NCI-H2227 (cell line): ENCODE measurements around the gene SLC25A12.
"Not testable (repeated sequence)": the region's sequence is repeated elsewhere in the genome, so short reads cannot be mapped to it uniquely, and the experiment has no call there.

Experiments
- DNase-seq: peaks from one replicate; lab custom pipeline; 2025; ENCODE audit not compliant: unreplicated experiment; lab: John Stamatoyannopoulos, UW

The SLC25A12 gene

DNA sequence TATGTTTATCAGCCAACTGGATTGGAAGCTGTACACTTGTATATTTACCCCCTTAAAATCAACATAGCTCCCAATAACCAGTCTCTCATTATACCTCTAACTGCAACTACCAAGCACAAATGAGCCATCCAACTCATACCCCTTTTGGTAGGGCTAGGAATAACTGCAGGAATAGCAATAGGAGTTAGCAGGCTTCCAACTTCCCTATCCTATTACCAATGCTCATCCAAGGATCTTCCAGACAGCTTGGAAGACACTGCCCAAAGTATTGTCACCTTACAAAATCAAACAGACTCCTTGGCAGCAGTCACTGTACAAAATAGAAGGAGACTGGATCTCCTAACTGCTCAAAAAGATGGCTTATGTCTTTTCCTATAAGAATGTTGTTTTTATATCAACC, 61.6 kb downstream of the SLC25A12 start:
- no peak for DNase-seq

DNA sequence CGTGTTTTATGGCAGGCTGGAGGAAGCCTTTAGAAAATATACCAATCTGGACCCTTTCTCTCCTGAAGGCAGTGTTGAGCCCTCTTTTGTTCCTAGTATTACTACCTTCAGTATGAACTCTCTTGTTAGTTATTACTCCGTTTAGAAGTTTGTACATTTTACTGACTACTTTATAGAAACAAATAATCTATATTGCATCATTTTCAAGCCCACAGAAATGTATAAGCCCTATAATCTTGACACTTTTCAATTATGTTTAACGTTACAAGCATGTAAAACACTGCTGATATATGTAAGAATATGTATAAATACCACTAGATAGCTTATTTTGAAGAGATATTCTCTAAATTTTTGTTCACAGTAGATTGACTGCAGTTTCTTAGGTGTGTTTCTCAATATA, 64.0 kb downstream of the SLC25A12 start:
- no peak for DNase-seq

DNA sequence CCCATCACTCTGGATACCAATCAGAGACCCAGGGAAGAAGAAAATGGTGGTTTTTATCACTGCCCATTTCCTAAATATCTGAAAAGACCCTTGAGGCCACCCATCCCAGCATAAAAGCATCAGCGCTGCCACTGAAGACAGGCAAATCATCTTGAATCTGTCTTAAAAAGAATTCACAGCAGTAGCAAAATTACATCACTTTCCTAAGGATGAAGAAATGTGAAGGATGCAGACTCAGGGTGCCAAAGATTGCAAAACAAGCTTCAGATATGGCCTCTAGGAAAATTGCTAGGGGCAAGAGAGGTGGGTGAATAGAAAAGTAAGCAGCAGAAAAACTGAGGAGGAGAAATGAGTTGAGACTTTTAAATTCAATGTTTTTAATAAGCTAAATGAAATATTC, 70.0 kb downstream of the SLC25A12 start:
- no peak for DNase-seq

DNA sequence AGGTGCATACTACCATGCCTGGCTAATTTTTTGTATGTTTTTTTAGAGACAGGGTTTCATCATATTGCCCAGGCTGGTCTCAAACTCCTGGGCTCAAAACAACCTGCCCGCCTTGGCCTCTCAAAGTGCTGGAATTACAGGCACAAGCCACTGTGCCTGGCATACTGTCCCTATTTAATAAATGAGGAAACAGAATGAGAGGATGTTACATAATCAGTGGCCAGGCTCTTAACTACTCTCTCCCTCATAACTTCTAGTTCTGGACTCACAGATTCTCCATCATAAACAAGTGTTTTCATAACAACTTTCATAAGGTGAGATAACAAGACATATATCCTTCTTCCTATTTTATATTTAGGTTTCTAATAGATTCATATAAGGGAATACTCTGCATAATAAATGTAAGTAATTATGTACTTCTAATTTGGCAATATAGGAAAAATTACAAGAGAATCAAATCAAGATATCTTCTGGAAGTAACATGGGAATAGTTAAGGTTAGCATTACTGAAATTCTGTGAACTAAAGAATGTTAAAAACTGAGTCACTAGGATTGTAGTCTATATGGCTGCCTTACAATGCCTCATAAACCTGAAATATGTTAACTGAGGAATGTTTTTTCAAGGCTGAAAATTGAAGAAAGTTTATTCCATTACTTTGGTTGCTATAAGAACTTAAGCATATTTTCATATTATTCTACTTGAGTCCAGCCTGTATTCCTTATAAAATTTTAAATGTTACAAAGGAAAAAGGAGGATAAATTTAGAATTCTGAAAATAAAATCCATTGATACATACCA, 71.3 kb downstream of the SLC25A12 start:
- no peak for DNase-seq

DNA sequence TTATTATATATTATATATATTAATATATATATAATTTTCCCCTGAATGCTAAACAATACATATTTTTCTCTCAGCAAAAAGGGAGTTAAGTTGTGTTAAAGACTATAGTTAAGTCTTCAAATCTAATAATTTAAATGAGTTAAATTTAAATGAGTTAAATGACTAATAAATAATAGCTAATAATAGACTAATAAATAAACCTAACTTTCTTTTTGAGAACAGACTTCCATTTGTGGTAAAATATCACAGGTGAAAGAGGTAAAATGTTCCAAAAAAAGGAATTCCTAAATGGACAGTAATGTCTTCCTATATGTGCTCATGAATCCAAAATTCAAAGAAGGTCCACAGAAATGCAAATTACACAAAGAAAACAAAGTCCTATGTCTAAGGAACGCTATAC, 74.6 kb downstream of the SLC25A12 start:
- DNase-seq, result no peak

DNA sequence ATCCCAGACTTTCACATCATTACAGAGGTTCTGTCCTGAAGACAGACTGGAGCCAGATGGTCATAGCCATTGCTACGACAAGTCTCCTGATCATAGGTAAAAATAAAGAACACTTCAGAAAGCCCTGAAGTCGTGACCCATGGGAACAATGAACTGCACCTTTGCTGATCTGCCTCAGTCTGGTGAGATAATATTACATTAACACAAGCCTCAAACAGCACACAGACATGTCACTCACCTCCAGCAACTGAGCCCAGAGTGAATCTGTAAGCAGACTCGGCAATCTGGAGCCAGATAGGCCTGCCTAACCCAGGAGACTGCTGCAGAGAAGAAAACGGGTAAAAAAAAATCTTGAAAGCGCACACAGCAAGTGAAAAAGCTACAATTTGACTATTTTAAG, 79.2 kb downstream of the SLC25A12 start:
- DNase-seq, result peak; percentile 70

DNA sequence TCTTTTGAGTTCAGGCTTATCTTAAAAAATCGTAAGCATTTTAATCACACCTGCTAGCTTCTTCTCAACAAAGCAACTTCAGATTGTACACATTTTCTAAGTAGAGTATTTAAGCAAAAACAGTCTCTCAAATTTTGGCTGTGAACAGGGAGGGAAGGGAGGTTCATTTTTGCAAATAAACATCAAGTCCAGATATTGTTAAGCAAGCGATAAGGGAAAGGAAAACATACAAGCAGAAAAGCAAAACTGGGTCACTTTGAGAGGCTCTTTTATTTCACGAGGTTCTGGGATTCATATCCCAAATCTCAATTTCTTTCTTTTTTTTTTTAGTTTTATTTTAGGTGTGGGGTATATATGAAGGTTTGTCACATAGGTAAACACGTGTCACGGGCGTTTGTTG, 79.9 kb downstream of the SLC25A12 start:
- DNase-seq, result no peak

DNA sequence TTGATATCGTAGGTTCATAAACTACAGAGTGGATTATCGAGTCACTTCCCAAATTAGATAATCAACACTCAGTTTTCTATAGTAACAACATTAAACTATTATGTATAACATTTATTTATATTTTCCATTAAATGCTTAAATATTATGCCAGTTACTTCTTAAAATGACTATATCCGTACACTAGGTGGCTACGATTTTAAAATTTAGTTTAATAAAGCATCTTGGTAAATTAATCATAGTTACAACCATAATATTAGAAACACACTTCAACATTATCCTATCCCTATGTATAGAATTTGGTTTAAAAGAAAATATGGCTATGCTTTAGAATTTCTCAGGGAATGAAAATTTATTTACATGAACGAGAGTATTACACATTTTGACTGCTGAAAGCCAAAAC, 80.3 kb downstream of the SLC25A12 start:
- no peak for DNase-seq

DNA sequence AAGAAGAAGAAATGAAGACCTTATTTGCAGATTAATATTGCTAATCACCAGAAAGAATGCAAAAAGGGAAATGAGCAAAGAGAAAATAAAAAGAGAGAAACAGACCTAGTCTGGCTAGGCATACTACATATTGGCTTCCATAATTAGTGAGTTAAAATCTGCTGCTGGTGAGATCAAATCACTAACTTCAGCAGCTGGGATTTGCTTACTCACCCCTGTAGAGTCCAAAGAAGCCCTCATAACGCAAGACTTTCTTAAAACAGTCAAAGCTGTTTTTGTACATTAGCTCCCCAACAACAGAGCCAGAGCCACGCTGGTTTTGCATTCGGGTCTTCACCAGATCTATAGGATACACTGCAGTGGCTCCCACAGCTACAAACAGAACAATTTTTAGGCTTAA, 80.9 kb downstream of the SLC25A12 start:
- no peak for DNase-seq

DNA sequence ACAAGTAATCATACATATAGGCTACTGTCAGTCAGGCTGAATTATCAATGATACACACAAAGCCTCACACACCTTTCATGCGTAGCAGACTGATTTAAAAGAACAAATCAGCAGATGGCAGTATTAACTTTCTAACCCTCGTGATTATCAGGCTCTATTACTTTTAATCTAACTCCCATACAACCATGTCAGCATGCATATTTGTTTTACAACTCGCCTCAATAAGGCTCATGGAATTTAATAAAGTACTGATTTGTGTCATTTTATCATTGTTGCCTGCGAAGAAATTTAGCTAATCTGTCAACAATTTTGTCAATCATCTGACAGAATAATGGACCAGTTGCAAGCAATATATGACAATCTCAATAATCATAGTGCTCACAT, 82.8 kb downstream of the SLC25A12 start:
- DNase-seq, result peak; percentile 57

DNA sequence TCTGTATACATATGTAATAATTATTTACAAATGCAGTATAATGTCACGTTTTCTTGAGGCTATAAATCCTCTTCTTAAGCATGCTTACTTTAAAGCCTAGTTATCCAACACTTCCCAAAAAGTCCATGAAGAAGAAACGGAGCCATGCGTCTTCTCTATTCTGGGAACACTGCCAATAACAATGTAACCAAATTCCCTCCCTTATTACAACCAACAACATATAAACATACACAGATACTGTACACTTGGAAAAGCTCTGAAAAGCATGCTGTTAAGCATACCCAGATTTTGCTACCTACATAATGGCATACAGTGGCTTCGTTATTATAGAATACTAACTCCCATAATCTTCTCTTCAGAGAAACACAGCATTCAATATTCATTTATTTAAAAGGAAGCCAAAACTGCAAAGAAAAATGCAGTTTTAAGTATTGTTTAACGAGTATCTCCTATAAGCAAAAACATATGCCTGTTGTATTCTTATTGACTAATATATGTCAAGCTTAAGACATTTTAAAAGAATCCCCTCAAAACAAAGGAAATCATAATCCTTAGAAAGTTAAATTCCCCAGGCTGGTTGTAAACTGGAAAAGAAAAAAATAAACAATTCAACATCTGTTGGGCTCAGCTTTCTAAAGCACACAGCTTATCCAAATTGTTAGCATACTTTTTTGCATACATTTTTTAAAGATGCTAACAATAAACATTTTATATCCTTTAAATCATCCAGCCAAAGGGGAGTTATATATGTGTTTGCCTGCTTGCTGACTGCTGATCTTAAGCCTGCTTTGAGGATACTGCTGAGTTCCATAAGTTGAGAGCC, 83.4 kb downstream of the SLC25A12 start:
- peak; percentile 47 for DNase-seq

DNA sequence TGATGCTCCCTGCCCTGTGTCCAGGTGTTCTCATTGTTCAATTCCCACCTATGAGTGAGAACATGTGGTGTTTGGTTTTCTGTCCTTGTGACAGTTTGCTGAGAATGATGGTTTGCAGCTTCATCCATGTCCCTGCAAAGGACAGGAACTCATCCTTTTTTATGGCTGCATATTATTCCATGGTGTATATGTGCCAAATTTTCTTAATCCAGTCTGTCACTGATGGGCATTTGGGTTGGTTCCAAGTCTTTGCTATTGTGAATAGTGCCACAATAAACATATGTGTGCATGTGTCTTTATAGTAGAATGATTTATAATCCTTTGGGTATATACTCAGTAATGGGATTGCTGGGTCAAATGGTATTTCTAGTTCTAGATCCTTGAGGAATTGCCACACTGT, 85.2 kb downstream of the SLC25A12 start:
- not testable (repeated sequence) for DNase-seq

DNA sequence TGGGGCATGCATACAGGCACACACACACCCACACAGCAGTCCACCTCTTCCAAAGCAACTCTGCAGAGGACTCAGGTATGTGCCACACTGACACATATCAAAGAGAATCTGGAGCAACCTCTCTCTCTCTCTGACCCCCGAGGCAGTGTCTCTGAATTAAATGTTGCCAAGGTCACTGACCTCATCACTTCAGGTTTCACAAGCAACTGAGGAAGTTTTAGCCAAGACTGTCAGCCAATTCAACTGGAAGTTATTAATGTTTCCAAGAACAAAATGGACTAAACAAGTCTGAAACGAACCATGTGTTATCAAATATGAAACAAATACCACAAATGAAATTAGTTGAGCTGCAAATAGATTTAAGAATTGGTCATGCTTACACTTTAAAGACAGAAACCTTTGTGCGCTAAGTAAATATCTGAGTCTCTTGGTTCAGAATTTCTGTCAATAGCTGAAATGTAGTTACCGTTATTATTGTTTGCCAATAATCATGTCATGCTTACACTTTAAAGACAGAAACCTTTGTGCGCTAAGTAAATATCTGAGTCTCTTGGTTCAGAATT, 86.1 kb downstream of the SLC25A12 start:
- DNase-seq, result no peak

DNA sequence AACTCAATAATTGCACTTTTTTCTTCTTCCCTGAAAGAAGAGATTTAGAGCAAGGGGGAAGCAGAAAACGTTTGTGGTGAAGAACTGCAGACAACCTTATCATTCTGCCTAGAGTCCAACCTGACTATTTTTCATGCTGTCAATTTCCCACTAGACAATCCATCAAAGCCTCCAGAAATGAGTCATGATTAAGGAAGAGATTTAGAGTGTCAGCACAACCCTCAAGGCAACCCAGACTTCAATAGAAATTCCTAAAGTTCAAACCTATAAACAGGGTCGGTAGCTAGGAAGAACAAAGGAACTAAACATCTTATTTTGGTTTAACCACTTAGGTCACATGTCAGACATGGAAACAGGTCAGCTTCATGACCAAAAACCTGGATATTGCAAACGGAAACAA, 86.9 kb downstream of the SLC25A12 start:
- no peak for DNase-seq

DNA sequence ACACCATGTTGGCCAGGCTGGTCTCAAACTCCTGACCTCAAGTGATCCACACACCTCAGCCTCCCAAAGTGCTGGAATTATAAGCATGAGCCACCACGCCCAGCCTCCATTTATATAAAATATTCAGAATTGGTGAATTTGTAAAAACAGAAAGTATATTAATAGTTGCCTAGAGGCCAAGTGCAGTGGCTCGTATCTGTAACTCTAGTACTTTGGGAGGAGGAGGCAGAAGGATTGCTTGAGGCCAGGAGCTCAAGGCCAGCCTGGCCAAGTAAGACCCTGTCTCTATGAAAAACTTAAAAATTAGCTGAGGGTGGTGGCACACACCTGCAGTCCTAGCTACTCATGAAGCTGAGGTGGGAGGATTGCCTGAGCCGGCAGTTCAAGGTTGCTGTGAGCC, 89.6 kb downstream of the SLC25A12 start:
- DNase-seq, result no peak

DNA sequence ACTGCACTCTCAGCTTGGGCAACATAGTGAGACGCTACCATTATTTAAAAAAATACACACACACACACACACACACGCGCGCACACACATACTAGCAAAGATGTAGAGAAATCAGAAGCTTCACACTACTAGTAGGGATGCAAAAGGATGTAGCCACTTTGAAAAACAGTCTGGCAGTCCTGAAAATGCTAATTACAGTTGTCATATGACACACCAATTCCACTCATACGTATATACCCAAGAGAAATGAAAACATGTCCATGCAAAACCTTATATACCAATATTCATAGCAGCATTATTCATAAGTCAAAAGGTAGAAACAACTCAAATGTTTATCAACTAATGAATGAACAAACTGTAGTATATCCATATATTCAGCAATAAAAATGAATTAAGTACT, 90.3 kb downstream of the SLC25A12 start:
- no peak for DNase-seq

DNA sequence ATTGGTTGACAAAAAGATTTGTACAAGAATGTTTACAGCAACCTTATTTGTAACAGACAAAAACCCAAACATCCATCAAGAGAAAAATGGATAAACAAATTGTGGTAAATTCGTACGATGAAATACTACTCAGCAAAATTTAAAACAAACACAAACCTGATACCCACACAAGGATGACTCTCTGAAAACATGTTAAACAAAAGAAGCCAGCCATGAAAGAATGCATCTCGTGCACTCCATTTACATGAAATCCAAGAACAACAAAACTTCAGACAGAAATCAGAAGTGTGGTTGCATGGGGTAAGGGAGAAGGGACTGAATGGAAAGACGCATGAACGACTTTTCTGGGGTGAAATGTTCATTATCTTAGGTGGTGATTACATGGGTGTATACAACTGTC, 93.4 kb downstream of the SLC25A12 start:
- DNase-seq, result no peak

DNA sequence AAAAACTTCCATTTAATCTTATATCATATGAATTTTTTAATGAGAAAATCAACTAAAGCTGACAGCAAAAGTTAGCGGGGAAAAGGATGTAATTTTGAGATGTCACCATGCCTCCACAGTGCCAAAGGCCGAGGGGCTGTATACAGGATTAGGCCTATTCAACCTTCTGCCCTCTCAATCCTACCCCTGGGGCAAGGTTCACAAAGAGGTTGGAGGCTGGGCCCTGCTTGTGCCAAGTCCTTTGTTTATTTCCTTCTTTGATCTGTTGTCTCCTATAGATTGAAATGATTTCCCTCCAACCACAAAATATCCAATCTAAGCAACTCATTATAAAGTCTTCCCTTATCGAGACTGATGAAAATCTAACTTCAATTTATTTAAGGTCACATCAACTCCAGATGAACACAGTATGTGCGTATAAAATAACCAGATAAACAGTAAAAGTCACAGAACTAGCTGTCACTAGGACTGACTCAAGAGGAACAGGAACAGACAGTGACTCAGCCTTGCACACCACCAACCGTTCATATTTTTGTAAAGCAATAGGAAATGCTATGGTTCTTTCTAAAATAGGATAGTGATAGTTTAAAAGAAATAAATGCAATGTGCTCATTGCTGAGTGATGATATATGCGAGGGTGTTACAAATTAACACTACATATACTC, 95.8 kb downstream of the SLC25A12 start:
- no peak for DNase-seq

DNA sequence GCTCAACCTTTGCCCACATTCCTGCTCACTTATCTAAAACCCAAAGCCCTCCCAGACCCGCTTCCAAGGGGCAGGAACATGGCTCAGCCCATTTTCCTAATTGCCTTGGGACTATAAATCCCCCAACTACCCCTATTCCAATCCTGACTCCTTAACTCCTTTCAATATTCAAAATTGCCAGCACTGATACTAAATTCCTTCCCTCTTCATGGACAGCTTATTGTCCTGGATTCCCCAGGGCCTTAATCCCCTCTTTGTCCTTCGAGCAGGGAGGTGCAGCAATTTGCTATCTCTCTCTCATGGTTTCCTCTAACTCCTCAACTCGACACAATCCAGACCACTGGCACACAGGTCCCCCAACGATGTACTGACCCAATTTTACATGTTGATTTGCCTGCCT, 99.1 kb downstream of the SLC25A12 start:
- DNase-seq, result no peak

DNA sequence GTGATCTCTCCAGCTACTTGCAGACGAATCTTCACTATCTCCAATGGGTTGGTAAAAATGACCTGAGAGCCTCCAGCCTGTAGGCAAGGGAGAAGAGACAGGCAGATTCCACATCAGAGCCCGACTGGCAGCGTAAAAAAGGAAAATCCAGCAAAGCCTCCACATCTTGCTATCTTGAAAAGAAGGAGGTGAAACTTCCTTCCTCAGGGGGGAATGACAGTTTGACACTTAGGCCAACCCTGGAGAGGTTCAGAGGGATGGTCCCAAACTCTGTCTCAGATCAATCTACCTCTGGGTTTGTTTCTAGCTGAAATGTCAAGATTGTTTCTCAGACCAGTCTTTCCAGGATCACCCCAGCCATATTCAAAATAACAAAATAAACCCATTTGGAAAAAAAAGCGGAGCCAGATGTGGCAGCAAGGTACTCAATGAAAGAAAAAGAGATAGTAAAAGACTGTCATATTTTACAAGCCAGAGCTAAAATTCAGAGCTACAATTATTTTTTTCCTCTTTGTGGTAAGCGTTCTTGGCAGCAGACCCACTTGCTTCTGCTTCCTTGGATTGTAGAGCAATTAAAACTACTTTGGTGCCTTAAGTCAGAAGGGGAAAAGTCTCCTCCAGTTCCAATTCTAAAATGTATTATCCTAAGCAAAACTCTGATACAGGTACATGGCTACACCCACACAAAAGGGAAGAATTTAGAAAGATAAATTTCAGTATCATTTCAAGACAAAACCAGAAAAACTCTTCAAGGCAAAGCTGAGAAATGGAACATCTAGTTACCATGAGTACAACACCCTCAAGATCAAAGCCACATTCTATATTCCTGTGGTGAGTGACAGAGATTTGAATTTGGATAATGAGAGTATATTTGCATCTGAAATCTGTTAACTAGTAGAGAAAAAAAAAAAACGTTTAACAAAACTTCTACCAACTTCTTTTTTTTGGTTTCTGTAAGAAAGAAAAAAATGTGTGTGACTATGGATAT, 100.1 kb downstream of the SLC25A12 start:
- no peak for DNase-seq
